Epithelial cell of esophagus (primary cell): ENCODE measurements around the gene RAB1B.

Experiments used
- DNase-seq: peaks from one replicate; pipeline ENCODE4 v3.0.0; 2010; ENCODE audit warnings: low read depth
- H3K4me3 ChIP-seq: 2 replicates; pipeline ENCODE4 v1.5.1; 2011; ENCODE audit warnings: mild to moderate bottlenecking, low read length, control low read depth
- TF ChIP-seq, protein P1 (sequence below): IDR thresholded peaks from 2 replicates; pipeline ENCODE4 v1.5.1; 2011; ENCODE audit warnings: low read depth, mild to moderate bottlenecking, low read length, control low read depth, inconsistent platforms; ENCODE audit not compliant: insufficient read depth; ENCODE audit errors: missing control alignments

RAB1B gene

DNA sequence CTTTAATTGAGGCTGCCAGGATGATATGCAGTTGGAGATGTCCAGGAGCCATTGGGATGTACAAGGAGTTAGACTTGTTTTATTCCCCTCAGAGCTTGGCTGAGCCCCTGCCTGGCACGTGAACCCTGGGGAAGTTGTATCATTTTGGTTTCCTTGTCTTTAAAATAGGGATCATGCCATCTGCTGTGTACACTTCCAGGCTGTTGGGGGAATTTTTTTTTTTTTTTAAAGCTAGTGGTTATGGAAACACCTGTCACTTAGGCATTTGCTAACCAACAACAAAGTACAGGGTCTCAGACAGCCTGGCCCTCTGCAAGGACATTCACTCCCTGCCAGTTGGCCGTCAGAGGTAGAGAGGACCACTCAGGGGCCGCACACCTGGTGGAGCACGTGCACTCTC, 8.5 kb upstream of the RAB1B start:
- no peak overlapping the region for H3K4me3 ChIP-seq
- TF ChIP-seq, protein P1, sequence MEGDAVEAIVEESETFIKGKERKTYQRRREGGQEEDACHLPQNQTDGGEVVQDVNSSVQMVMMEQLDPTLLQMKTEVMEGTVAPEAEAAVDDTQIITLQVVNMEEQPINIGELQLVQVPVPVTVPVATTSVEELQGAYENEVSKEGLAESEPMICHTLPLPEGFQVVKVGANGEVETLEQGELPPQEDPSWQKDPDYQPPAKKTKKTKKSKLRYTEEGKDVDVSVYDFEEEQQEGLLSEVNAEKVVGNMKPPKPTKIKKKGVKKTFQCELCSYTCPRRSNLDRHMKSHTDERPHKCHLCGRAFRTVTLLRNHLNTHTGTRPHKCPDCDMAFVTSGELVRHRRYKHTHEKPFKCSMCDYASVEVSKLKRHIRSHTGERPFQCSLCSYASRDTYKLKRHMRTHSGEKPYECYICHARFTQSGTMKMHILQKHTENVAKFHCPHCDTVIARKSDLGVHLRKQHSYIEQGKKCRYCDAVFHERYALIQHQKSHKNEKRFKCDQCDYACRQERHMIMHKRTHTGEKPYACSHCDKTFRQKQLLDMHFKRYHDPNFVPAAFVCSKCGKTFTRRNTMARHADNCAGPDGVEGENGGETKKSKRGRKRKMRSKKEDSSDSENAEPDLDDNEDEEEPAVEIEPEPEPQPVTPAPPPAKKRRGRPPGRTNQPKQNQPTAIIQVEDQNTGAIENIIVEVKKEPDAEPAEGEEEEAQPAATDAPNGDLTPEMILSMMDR: no peak
- DNase-seq: no peak

DNA sequence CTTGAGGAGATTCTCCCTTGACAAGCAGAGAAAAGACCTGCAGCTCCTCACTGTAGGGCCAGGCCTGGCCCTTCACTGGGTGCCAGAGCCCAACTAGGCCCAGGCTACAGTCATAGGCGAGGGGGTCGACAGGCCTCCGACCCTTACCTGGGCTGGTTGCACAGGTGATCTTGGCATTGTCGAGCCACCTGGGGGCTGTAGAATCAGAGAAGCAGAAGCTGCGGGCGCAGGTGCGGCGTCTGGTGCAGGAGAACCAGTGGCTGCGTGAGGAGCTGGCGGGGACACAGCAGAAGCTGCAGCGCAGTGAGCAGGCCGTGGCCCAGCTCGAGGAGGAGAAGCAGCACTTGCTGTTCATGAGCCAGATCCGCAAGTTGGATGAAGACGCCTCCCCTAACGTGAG, 6.9 kb upstream of the RAB1B start:
- no peak overlapping the region for H3K4me3 ChIP-seq
- TF ChIP-seq, protein P1: no peak
- no peak for DNase-seq

DNA sequence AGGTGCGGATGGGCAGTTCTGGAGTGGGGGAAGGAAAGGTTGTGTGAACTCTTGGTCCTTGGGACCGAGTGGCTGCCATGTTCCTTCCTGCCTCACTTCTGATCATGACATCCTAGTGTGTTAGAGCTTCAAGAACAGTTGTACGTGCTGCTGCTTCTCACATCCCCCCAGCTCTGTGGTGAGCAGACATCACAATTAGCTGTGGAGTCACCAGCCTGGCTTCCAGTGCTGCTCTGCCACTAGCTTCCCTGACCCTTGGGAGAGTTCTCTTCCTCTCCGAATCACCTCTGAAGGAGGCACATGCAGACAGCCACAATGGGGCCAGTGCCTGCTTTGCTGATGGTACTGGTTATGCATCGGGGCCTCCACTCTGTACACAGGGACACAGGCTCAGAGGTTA, 6.2 kb upstream of the RAB1B start:
- no peak for DNase-seq
- TF ChIP-seq, protein P1: no peak
- H3K4me3 ChIP-seq: no peak overlapping the region

DNA sequence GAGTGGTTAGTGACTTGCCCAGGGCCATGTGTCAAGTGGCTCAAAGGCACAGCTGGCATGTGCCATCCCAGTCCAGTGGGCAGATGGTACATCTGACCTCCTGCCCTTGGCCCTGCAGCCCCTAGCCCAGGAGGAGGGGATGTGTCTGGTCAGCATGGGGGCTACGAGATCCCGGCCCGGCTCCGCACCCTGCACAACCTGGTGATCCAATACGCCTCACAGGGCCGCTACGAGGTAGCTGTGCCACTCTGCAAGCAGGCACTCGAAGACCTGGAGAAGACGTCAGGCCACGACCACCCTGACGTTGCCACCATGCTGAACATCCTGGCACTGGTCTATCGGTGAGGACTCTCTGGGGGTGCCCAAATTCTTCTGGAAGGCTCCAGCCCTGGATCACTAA, 5.7 kb upstream of the RAB1B start:
- H3K4me3 ChIP-seq: no peak overlapping the region
- TF ChIP-seq, protein P1: no peak
- no peak for DNase-seq

DNA sequence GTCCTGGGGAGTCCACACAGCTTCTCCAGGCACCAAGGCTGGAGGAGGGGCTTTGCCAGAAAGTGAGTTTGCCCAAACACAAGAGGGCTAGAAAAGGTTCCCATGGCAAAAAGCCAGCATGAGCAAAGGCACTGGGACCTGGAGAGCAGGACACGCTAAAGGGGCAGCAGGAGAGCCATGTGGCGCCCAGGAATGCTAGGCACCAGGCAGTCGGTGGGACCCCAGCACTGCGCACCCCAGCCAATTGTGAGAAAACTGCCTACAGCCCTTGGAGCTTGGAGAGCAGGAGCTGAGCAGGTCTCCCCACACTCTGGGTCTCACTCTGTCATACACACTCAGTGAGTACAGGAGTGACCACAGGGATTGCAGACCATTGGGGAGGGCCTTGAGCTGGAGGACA, 5.2 kb upstream of the RAB1B start:
- no peak for DNase-seq
- H3K4me3 ChIP-seq: no peak overlapping the region
- TF ChIP-seq, protein P1: no peak

DNA sequence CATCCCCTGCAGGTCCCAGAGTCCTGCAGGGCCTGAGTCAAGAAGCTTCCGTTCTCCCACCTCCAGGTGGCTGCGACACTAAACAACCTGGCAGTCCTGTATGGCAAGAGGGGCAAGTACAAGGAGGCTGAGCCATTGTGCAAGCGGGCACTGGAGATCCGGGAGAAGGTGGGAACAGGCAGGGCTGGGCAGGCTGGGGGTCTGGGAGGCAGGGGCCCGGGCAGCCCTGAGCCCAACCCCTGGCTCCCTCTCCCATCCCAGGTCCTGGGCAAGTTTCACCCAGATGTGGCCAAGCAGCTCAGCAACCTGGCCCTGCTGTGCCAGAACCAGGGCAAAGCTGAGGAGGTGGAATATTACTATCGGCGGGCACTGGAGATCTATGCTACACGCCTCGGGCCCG, 4.7 kb upstream of the RAB1B start:
- TF ChIP-seq, protein P1: no peak
- H3K4me3 ChIP-seq: no peak overlapping the region
- no peak for DNase-seq

DNA sequence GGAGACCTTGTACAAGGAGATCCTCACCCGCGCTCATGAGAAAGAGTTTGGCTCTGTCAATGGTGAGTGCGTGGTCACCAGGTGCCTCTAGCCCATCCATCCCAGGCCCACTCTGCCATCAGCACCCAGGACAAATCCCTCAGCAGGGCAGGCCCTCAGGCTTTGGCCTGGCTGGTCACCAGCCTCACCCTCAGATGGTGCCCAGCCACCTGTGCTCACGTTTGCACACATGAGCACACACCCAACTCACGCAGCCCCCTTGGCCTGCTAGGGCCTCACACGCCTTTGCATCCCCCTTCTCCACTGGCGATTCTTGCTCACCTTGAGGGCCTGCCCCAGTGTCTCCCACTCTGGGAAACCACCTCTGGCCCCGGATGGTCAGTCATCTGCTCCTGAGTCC, 4.1 kb upstream of the RAB1B start:
- TF ChIP-seq, protein P1: no peak

More for the DNA sequence above, 4.1 kb upstream of the RAB1B start:
- no peak overlapping the region for H3K4me3 ChIP-seq
- DNase-seq: no peak
